Heart right ventricle (tissue), 16 donors: Measurements from ENCODE around the gene ZNF385A. TPM values are rescaled to one million over a fixed set of nuclear protein-coding genes. Genes with fewer than 3 reads are reported as not detected.

Experiments used
- ATAC-seq, 8 donors: fragments of 200-7000 bp; cut with Tn5 transposase; one replicate each; pipeline ENCODE4 v1.9.1; 2020; ENCODE audit warnings: mild to moderate bottlenecking in 8 of 8, moderate library complexity in 8 of 8, moderate number of reproducible peaks in 1 of 8
- DNase-seq, 2 donors: peaks; one replicate each; pipeline ENCODE4 v3.0.0-alpha.2; 2020
- H3K27ac ChIP-seq, 10 donors: fragments of 200-600 bp; sonication (generic) in 2 of 10; one replicate each; pipeline versions ENCODE4 v1.5.0 to v1.8.0; 2020 to 2022; ENCODE audit warnings: mild to moderate bottlenecking in 3 of 10
- H3K27me3 ChIP-seq, 7 donors: fragments of 200-600 bp; one replicate each; pipeline ENCODE4 v1.8.0; 2021 to 2022; ENCODE audit warnings: mild to moderate bottlenecking in 2 of 7
- H3K36me3 ChIP-seq, 9 donors: fragments of 200-600 bp; sonication (generic) in 1 of 9; one replicate each; pipeline versions ENCODE4 v1.5.0 to v1.8.0; 2020 to 2022; ENCODE audit warnings: mild to moderate bottlenecking in 2 of 9
- H3K4me1 ChIP-seq, 9 donors: fragments of 200-600 bp; sonication (generic) in 1 of 9; one replicate each; pipeline versions ENCODE4 v1.5.0 to v1.8.0; 2020 to 2022; ENCODE audit warnings: mild to moderate bottlenecking in 4 of 9
- H3K4me3 ChIP-seq, 10 donors: fragments of 200-600 bp; sonication (generic) in 2 of 10; one replicate each; pipeline versions ENCODE4 v1.5.0 to v1.8.0; 2020 to 2022; ENCODE audit warnings: mild to moderate bottlenecking in 7 of 10, moderate library complexity in 2 of 10
- H3K9me3 ChIP-seq, 11 donors: fragments of 200-600 bp in 10 of 11; sonication (generic) in 2 of 11; one replicate each; pipeline versions ENCODE4 v1.5.0 to v1.8.0; 2013 to 2022; ENCODE audit warnings: mild to moderate bottlenecking in 2 of 11, control low read depth in 1 of 11, moderate library complexity in 1 of 11
- WGBS, 2 donors: extraction: QIAGEN DNeasy Blood & Tissue Kit; methylation state at CpG; one replicate each; pipeline ENCODE4 v1.1.7; 2013; ENCODE audit warnings: inconsistent platforms in 1 of 2; 5-methylcytosine and 5-hydroxymethylcytosine counted together
- intact Hi-C, 10 donors: fragments of 100-400 bp; cut with DNase I; formaldehyde crosslinking; loops; one replicate each; pipeline versions ENCODE4 v1.11.1 to v1.14.2; 2022
- polyA plus RNA-seq, 2 donors: library from polyadenylated mRNA; stranded (reverse); fragments of 200-250 nt; gene quantifications; one replicate each; pipeline ENCODE4 v1.2.3, GENCODE V29; 2013
- total RNA-seq, 10 donors: library from RNA; stranded (reverse); fragmentation: NEBNext Ultra II Directional in 3 of 10; extraction: Animal tissue kit (Norgen Biotek cat#: 25700) in 3 of 10; gene quantifications; one replicate each; pipeline versions ENCODE4 v1.2.1 to v1.2.4, GENCODE V29; 2021 to 2023
- TF ChIP-seq, protein P1 (sequence below), 9 donors: fragments of 200-600 bp; sonication (generic) in 2 of 9; IDR thresholded peaks; one replicate each; pipeline versions ENCODE4 v1.5.0 to v1.8.0; 2021 to 2022; ENCODE audit warnings: antibody characterized with exemption in 9 of 9, mild to moderate bottlenecking in 5 of 9, moderate library complexity in 1 of 9
- donor health status: Arrhythmogenic right ventricular cardiomyopathy.
- donor health status: ischemic (EF 13 %, LVEDD 7.1; RV severe dilation, severe dysfunction).
- donor health status: healthy with polysubstance abuse.
- donor health status: DM: no; HTN: yes; CAD: no.
- donor health status: DM: no; HTN: no; CAD: no.
- donor health status: ischemic (EF 25% LVEDD 6.9; RV normal size, moderate dysfunction).
- donor health status: ischemic (EF 25% LVEDD 5.7; RV mildly dilated, moderate dysfunction).
- donor health status: healthy.
- donor health status: DM: yes; HTN: yes; CAD: no.
- donor health status: Ischemic cardiomyopathy.
- donor health status: ischemic (EF 35%, LVEDD 5.7; RV mildly dilated, moderate dysfunction).
- donor health status: nonischemic (EF 11% LVEDD 7.7; RV severe dilation, severe dysfunction).
- donor health status: DM: yes; HTN: yes; CAD: no.
- donor health status: PGD.
- donor health status: ischemic (EF 29% LVEDD 5.4; RV normal size, mild dysfunction).
- donor health status: nonischemic (EF 23%, LVEDD 6.1; RV moderate dilation, normal function).

Gene ZNF385A
- total and polyA plus RNA-seq, 12 donors = 3.8 to 19.1 (median 5.8) TPM

DNA sequence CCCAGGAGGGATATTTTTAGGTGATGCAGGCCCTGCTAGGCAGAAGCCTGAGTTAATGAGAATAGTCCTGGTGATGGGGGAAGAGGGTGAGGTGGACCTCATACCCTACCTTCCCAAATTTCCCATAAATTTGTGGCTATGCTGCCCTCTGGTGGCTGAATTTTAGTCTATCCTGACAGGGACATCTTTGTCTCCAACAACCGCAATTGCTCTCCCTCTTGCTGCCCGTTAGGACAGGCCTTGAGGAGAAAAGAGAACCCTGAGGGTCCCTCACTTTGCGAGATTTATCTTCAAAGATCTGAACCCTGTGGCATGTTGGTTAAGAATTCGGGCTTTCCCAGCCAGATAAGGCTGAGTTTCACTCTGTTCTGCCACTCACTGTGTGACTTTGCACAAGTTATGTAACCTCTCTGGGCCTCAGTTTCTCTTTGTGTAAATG is 9.8 kb upstream of the ZNF385A start:
- ATAC-seq (peak in 7 of 8 donors; percentile 14 to 53 (median 37)), DNase-seq (no peak)
- TF ChIP-seq, protein P1, sequence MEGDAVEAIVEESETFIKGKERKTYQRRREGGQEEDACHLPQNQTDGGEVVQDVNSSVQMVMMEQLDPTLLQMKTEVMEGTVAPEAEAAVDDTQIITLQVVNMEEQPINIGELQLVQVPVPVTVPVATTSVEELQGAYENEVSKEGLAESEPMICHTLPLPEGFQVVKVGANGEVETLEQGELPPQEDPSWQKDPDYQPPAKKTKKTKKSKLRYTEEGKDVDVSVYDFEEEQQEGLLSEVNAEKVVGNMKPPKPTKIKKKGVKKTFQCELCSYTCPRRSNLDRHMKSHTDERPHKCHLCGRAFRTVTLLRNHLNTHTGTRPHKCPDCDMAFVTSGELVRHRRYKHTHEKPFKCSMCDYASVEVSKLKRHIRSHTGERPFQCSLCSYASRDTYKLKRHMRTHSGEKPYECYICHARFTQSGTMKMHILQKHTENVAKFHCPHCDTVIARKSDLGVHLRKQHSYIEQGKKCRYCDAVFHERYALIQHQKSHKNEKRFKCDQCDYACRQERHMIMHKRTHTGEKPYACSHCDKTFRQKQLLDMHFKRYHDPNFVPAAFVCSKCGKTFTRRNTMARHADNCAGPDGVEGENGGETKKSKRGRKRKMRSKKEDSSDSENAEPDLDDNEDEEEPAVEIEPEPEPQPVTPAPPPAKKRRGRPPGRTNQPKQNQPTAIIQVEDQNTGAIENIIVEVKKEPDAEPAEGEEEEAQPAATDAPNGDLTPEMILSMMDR (IDR thresholded peaks at IDR 0.05) = peak; percentile 48 to 80 (median 73)
- WGBS, 2 donors = 55 to 61% methylated on average over 4 of the region's 4 CpGs
- Histone ChIP-seq H3K27me3 (no peaks in the 10 kb centered on the region), H3K36me3 (peaks cover 0 to 74% (median 30%) of the 10 kb centered on the region in 9 donors), H3K27ac (no peak overlapping the region), H3K4me1 (peaks cover 0 to 37% (median 7%) of the 10 kb centered on the region in 9 donors), H3K9me3 (no peaks in the 10 kb centered on the region), H3K4me3 (no peak overlapping the region)
- intact Hi-C loops = no loop called here

DNA sequence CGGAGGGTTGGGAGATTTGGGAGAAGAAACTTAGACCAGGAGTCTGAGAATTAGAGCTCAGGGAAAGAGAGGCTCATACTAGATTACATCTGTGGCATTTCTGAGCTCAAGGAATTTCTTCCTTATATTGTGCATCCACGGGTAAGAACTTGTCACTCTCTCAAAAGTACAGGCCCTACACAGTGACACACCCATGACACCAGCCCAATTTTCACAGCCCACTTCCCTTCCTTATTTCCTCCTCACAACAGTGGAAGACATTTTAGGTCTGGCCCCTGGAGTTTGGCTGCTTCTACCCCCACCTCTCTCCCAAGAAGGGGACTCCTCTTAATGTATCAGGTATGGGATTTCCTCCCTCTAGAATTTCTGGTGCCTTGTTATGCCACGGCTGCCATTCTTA is 9.2 kb upstream of the ZNF385A start:
- H3K4me3 ChIP-seq = no peak overlapping the region
- TF ChIP-seq, protein P1 (IDR thresholded peaks at IDR 0.05) = no peak
- ATAC-seq (no peak), DNase-seq (no peak)
- no peaks in the 10 kb centered on the region for H3K27me3 ChIP-seq
- peaks cover 0 to 37% (median 7%) of the 10 kb centered on the region in 9 donors for H3K4me1 ChIP-seq
- no peaks in the 10 kb centered on the region for H3K9me3 ChIP-seq
- no peak overlapping the region for H3K27ac ChIP-seq
- H3K36me3 ChIP-seq = peaks cover 0 to 68% (median 30%) of the 10 kb centered on the region in 9 donors
- intact Hi-C loops = no loop called here
- WGBS, 2 donors = 81 to 83% methylated on average over 3 of the region's 3 CpGs

DNA sequence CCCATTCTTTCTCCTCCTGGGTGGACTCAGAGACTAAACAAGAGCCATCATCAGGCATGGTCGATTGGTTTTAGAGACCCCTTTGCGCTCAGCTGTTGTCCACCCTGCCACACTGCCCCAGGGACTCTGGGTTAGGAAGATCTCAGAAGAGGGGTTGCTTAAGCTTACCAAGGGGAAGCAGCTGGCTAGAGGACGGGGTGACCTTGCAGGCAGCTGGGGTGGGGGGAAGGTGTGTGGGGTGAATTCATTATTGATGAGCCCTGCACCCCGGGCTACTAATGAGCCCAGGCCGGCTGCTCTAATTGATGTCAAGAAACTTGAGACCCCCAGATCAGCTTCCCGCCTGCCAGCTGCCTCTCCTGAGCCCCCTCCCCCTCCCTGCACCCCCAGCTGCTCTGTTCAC is 8.7 kb upstream of the ZNF385A start:
- peaks cover 0 to 63% (median 27%) of the 10 kb centered on the region in 9 donors for H3K36me3 ChIP-seq
- ATAC-seq (no peak), DNase-seq (no peak)
- H3K4me3 ChIP-seq = no peak overlapping the region
- H3K4me1 ChIP-seq = peaks cover 0 to 38% (median 7%) of the 10 kb centered on the region in 9 donors
- H3K27me3 ChIP-seq = no peaks in the 10 kb centered on the region
- no peak overlapping the region for H3K27ac ChIP-seq
- no peaks in the 10 kb centered on the region for H3K9me3 ChIP-seq
- TF ChIP-seq, protein P1 (IDR thresholded peaks at IDR 0.05) = no peak
- 79 to 82% methylated on average over 6 of the region's 6 CpGs for WGBS, 2 donors
- intact Hi-C loops = no loop called here

DNA sequence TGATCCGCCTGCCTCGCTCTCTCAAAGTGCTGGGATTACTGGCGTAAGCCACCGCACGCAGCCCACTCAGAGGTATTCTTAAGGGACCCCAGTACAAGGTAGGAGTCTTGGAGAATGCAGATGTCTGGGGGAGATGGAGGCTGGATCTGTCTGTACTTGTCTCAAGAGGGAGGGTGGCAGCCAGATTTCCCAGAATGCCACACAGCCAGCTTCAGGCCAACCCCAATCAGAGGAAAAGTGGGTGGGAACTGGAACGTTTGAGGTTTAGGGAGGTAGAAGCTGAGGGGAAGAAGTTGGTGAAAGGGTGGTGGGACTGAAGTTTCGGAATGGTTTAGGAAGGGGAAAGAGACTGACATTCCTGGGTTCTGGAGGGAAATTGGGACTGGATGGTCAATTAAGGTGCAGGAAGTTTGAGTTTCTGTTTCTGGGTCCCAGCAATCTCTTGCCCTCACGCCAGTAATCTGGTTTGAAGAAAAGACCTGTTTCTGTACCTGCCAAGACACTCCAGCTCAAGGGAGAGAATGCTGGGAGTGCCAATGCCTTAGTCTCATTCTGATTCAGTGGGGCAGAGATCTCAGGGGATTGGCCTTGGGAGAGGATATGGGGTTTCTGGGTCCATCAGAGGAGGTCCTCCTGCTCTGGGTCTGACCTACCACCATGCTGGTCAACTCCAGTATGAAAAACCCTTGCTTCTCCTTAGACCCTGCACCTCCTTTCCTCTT is 8.1 kb upstream of the ZNF385A start:
- Histone ChIP-seq H3K4me1 (peaks cover 0 to 40% (median 7%) of the 10 kb centered on the region in 9 donors), H3K27ac (no peak overlapping the region), H3K27me3 (no peaks in the 10 kb centered on the region), H3K9me3 (no peaks in the 10 kb centered on the region), H3K4me3 (no peak overlapping the region), H3K36me3 (peaks cover 0 to 57% (median 21%) of the 10 kb centered on the region in 9 donors)
- intact Hi-C loops = no loop called here
- TF ChIP-seq, protein P1 (IDR thresholded peaks at IDR 0.05) = no peak
- ATAC-seq (no peak), DNase-seq (no peak)
- WGBS, 2 donors = 89 to 91% methylated on average over 8 of the region's 8 CpGs
